Mesodermal cell (in vitro differentiated cells): ENCODE measurements around the gene MRM3.
"Not testable (repeated sequence)": the region's sequence is repeated elsewhere in the genome, so short reads cannot be mapped to it uniquely, and the experiment has no call there.

ENCODE experiments used
- H3K27ac ChIP-seq: 2 replicates; pipeline ENCODE4 v1.7.0; 2013; ENCODE audit warnings: mild to moderate bottlenecking, low read depth, low read length, moderate library complexity; ENCODE audit not compliant: severe bottlenecking
- H3K36me3 ChIP-seq: 2 replicates; pipeline ENCODE4 v1.7.1; 2013; ENCODE audit warnings: mild to moderate bottlenecking, low read length, moderate library complexity; ENCODE audit not compliant: control insufficient read depth, insufficient read depth
- H3K4me1 ChIP-seq: one replicate; pipeline ENCODE4 v1.7.1; 2013; ENCODE audit warnings: mild to moderate bottlenecking, low read length; ENCODE audit not compliant: insufficient read depth, control insufficient read depth, poor library complexity, severe bottlenecking
- H3K4me3 ChIP-seq: 2 replicates; pipeline ENCODE4 v1.7.0; 2013; ENCODE audit warnings: low read length, control low read depth, mild to moderate bottlenecking; ENCODE audit not compliant: insufficient read depth, poor library complexity, severe bottlenecking; ENCODE audit errors: extremely low read depth
- H3K9me3 ChIP-seq: 2 replicates; pipeline ENCODE4 v1.7.1; 2013; ENCODE audit warnings: mild to moderate bottlenecking, low read length, moderate library complexity; ENCODE audit not compliant: control insufficient read depth
- WGBS, 2 experiments: methylation state at CpG; one replicate each; pipeline ENCODE4 v1.1.5; 2013; ENCODE audit warnings: missing lambda C conversion rate in 2 of 2; ENCODE audit not compliant: insufficient coverage in 2 of 2; 5-methylcytosine and 5-hydroxymethylcytosine counted together

Gene MRM3

DNA sequence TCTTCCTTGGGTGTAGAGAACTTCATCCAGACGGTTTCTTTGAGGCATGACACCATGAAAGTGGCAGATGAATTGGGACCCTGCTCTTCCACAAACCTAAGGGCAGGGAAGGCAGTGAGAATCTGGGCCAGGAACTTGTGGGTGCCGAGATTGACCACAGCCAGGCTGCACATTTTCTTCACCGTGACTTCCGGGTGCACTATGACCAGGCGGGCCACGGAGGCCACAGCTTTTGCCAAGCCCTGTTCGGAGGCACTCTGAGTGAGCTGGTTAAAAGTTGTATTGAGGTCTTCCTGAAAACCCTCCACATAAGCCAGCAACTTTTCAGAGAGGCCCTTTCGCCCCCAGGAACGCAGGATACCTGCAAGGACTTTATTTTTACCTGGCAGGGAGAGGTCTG, 36.0 kb upstream of the MRM3 start:
- peaks cover 86% of the 10 kb centered on the region for H3K36me3 ChIP-seq
- 96 to 97% methylated on average over 8 to 9 of the region's 9 CpGs for WGBS, 2 experiments
- peaks cover 16% of the 10 kb centered on the region for H3K9me3 ChIP-seq
- H3K27ac ChIP-seq = no peak overlapping the region
- no peak overlapping the region for H3K4me3 ChIP-seq
- H3K4me1 ChIP-seq = no peaks in the 10 kb centered on the region

DNA sequence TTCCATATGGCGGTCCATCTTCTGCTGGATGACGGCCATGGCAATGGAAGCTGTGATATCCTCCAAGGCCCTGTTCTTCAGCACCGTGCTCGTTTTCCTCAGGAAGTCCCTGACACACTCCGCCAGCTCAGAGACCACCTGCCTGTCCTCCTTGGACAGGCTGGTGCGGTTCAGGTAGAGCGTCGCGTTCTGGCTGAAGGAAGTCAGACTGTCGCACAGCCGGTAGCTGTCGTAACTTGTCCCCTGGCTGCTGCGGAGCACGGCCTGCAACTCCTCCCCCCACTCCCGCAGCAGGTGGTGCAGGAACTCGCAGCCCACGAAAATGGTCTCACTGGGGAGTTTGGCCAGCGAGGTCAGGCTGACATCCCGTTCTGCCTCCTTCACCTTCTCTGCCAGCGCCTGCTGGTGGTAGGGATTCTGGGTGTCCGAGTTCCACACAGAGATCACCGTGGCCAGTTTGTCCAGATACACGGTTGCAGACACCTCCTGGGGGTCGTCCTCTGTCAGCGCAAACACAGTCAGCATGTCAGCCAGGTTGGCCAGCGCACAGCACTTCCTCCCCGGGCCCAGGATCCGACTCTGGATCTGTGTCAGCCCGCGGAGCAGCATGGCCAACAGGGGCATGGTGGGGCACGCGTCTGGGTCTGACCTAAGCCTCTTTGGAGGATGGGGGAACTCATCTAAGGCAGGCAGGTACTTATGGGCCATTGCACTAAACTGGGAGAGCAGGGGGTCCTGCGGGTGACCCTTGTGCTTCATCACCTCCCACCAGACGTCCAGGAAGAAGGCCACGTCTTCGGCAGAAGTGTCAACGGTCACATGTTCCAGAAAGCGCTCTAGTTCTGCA, 35.1 kb upstream of the MRM3 start:
- Histone ChIP-seq H3K36me3 (peaks cover 78% of the 10 kb centered on the region), H3K9me3 (peaks cover 16% of the 10 kb centered on the region), H3K4me3 (no peak overlapping the region), H3K4me1 (no peaks in the 10 kb centered on the region), H3K27ac (no peak overlapping the region)
- 94 to 96% methylated on average over 34 to 38 of the region's 38 CpGs for WGBS, 2 experiments

DNA sequence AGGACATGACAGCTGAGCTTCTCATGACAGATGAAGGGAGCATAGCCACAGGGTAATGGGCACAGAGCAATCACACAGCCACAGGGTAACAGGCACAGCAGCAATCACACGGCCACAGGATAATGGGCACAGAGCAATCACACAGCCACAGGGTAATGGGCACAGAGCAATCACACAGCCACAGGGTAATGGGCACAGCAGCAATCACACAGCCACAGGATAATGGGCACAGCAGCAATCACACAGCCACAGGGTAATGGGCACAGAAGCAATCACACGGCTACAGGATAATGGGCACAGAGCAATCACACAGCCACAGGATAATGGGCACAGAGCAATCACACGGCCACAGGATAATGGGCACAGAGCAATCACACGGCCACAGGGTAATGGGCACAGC, 33.5 kb upstream of the MRM3 start:
- not testable (repeated sequence) for H3K4me3 ChIP-seq, H3K27ac ChIP-seq, H3K4me1 ChIP-seq
- peaks cover 16% of the 10 kb centered on the region for H3K9me3 ChIP-seq
- peaks cover 64% of the 10 kb centered on the region for H3K36me3 ChIP-seq
- 93% methylated on average over 3 of the region's 4 CpGs for WGBS, 2 experiments

- peaks cover 56% of the 10 kb centered on the region for H3K36me3 ChIP-seq
- H3K4me1 ChIP-seq, H3K4me3 ChIP-seq, H3K27ac ChIP-seq: not testable (repeated sequence)
- WGBS, 2 experiments = 50 to 65% methylated on average over 4 to 6 of the region's 7 CpGs
- H3K9me3 ChIP-seq = peaks cover 16% of the 10 kb centered on the region
Measured at GRCh38 chr17:749359-749758, 32.8 kb upstream of the MRM3 start.

GRCh38 chr17:750431-751037, 31.6 kb upstream of the MRM3 start:
- Histone ChIP-seq H3K36me3 (peaks cover 44% of the 10 kb centered on the region), H3K4me1 (no peaks in the 10 kb centered on the region), H3K4me3 (peak overlapping the region; percentile 75), H3K9me3 (peaks cover 16% of the 10 kb centered on the region), H3K27ac (no peak overlapping the region)
- 93 to 95% methylated on average over 6 of the region's 8 CpGs for WGBS, 2 experiments

GRCh38 chr17:751269-752001, 30.7 kb upstream of the MRM3 start:
- no peak overlapping the region for H3K27ac ChIP-seq
- peaks cover 6% of the 10 kb centered on the region for H3K4me1 ChIP-seq
- peaks cover 41% of the 10 kb centered on the region for H3K36me3 ChIP-seq
- WGBS, 2 experiments = 1 to 4% methylated on average over 43 to 46 of the region's 49 CpGs
- peak overlapping the region; percentile 75 for H3K4me3 ChIP-seq
- peaks cover 16% of the 10 kb centered on the region for H3K9me3 ChIP-seq

DNA sequence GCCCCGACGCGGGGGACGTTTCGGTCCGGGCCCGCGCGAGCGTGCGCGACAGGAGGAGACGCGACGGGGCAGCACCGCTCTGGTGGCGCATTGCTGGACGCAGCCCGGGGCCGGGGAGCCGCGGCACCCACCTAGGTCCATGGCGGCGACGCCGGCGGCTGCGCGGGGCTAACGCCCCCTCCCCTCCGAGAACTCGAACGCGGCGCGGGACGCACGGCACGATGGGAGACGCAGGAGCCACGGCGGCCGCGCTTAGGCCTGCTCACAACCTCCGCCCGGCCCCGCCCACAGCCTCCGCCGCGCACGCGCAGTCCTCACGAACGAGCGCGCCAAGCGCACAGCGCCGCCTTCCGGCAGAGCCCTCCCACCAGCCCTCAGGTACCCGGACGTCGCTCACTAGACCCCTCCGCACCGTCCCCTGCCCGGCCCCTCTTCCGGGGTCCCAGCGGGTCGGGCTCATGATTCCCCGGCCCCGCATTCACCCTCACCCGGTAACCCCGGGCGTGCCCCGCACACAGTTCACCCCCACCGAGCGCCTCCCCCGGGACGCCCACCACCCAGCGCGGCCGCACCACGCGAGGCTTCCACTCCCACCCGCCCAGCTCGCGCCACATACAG, 30.0 kb upstream of the MRM3 start, which contains the start of gene GEMIN4:
GEMIN4 (minus strand) TSS at position 263 of the 618 bp plus-strand sequence; CDS start at position 141, 122 bp downstream.
- H3K27ac ChIP-seq = no peak within 1 kb of the TSS
- peaks cover 41% of the 10 kb centered on the region for H3K36me3 ChIP-seq
- peak within 1 kb of the TSS; percentile 75 for H3K4me3 ChIP-seq
- H3K9me3 ChIP-seq = peaks cover 16% of the 10 kb centered on the region
- H3K4me1 ChIP-seq = peaks cover 8% of the 10 kb centered on the region
- 0 to 1% methylated on average over 38 to 75 of the region's 87 CpGs for WGBS, 2 experiments

DNA sequence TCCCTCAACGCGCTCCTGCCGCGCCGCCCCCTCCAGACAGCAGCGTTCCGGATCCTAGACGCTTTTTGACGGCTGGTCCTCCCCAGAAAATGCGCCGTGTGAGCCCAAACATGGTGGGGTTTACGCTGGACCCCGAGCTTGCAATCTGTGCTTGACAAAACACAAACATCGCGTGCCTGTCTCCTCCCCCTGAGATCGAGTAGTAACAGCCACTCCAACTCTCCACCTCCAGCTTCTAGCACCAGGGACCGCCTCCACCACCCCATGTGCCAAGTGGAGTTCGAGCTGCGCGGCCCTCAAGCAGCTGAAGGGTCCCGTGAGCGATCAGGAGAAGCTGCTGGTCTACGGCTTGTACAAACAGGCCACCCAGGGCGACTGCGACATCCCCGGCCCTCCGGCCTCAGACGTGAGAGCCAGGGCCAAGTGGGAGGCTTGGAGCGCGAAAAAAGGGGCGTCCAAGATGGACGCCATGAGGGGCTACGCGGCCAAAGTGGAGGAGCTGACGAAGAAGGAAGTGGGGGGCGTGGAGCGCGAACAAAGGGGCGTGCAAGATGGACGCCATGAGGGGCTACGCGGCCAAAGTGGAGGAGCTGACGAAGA, 29.4 kb upstream of the MRM3 start:
- H3K27ac ChIP-seq = no peak overlapping the region
- H3K36me3 ChIP-seq = peaks cover 41% of the 10 kb centered on the region

GRCh38 chr17:753418-753817, 28.7 kb upstream of the MRM3 start:
- peaks cover 16% of the 10 kb centered on the region for H3K9me3 ChIP-seq
- H3K36me3 ChIP-seq = peaks cover 40% of the 10 kb centered on the region
- no peak overlapping the region for H3K4me3 ChIP-seq
- 89 to 94% methylated on average over 8 to 13 of the region's 13 CpGs for WGBS, 2 experiments
- peaks cover 8% of the 10 kb centered on the region for H3K4me1 ChIP-seq
- no peak overlapping the region for H3K27ac ChIP-seq

More for the DNA sequence above, 29.4 kb upstream of the MRM3 start:
- H3K4me1 ChIP-seq = peaks cover 8% of the 10 kb centered on the region
- H3K9me3 ChIP-seq = peaks cover 16% of the 10 kb centered on the region
- 63 to 67% methylated on average over 35 to 36 of the region's 43 CpGs for WGBS, 2 experiments
- H3K4me3 ChIP-seq = peak overlapping the region; percentile 75

- H3K27ac ChIP-seq = peak overlapping the region; percentile 10
- H3K4me3 ChIP-seq, H3K9me3 ChIP-seq, H3K4me1 ChIP-seq: not testable (repeated sequence)
- peaks cover 47% of the 10 kb centered on the region for H3K36me3 ChIP-seq
- WGBS, 2 experiments = 93 to 100% methylated on average over 9 of the region's 9 CpGs
Measured at GRCh38 chr17:755319-755961, 26.7 kb upstream of the MRM3 start.
